ENCODE data around the gene ARL3.

Gene ARL3

GRCh38 chr10:102634686-102635085 lies 79.5 kb downstream of the ARL3 start:
- no peak for DNase-seq (ENCODE audit: low spot score)

- DNase-seq (ENCODE audit: low spot score) = no peak
Measured at GRCh38 chr10:102633848-102634247, 80.3 kb downstream of the ARL3 start.

- DNase-seq (ENCODE audit: low spot score) = no peak
Measured at GRCh38 chr10:102633287-102633686, 80.9 kb downstream of the ARL3 start.

DNA sequence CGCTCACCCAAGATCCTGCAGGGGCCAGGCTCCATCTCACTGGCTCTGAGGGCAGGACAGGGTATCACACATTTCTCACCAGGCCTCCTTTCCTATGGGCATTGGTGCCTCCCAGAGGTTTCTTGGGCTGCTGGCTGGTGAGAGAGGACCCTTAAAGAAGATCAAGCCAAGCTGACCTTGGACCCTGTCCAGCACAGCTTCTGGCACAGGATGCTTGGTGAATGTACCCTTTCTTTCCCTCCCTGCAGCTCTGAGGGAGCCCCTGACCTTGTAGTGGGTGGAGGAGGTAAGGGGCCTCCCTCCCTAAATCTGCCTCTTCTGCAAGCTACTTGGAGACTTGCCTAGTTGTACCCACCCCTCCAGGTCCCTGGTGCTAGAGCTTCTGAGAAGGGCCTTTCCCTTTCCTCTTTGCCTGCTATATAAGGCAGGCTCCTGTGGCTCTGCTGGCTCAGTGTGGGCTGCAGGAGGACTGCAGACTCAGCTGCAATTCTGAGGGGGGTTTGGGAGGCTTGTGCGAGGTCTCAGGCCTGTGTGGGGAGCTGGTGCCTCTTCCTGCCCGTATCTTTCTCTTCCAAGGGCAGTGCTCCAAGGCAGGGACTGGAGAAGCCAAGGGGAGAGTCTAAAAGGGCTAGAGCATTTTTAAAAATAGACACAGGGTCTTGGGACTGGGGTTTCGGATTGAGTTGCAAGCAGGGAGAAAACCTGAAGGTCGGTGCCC lies 81.6 kb downstream of the ARL3 start:
- no peak for DNase-seq (ENCODE audit: low spot score)

DNA sequence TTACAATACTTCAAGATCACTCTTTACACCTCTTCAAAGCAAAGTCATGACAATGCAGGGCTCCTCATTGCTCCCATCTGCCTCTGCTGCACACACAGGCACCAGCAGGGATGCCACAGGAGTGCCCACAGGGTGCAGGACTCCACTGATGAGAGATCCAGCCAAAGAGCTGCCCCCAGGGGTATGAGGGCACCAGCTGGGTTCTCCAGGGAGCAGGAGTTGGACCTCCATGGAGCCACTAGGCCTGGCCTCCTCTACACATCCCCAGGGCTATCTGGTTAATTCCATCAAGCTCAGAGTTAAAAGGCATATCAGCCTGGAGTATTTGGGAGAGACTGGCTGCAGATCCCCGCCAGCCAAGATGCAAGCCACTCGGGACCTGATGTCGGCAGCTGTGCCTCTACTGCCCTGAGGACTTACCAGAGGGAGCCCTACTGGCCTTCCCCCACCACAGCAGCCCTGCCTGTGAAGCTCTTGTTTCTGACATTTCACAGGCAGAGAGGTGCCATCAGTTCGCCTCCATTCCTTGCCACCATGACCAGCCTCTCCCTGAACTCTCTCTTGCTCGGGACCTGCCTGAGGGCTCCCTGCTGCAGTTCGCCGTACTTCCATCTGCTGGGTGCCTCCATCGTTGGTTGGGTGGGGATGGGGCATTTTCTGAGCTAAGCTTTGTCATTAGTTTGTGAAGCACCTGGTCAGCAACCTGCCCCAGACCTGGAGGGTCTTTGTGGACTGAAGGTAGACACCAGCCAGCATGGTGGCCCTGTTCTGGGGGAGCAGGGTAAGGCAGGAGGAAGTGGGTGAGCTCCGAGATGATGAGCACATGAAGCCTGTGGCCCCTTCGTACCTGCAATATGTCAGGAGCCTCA lies 82.4 kb downstream of the ARL3 start:
- DNase-seq (ENCODE audit: low spot score) = no peak

GRCh38 chr10:102630663-102631062 lies 83.5 kb downstream of the ARL3 start:
- no peak for DNase-seq (ENCODE audit: low spot score)

GRCh38 chr10:102629661-102630614 lies 84.3 kb downstream of the ARL3 start:
- no peak for DNase-seq (ENCODE audit: low spot score)

DNA sequence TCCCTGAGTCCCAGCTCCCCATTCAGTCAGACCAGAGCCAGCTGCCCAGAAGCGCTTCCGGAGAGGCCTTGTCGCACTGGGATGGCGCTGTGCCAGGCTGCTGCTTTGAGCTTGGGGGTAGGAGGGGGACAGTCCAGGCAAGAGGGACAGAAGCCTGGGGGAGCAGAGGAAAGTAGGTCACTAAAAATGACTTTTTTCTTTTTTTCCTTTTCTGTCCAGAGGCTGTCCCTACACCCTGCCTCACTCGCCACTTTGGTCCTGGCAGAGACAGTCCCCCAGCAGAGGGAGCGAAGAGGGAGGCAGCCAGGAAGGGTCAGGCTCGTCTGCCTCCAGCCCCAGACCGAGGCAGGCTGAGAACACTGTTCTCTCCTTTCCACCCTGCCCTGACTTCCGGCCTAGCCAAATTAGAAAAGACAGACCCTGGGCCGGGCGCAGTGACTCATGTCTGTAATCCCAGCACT lies 85.7 kb downstream of the ARL3 start:
- no peak for DNase-seq (ENCODE audit: low spot score)

DNA sequence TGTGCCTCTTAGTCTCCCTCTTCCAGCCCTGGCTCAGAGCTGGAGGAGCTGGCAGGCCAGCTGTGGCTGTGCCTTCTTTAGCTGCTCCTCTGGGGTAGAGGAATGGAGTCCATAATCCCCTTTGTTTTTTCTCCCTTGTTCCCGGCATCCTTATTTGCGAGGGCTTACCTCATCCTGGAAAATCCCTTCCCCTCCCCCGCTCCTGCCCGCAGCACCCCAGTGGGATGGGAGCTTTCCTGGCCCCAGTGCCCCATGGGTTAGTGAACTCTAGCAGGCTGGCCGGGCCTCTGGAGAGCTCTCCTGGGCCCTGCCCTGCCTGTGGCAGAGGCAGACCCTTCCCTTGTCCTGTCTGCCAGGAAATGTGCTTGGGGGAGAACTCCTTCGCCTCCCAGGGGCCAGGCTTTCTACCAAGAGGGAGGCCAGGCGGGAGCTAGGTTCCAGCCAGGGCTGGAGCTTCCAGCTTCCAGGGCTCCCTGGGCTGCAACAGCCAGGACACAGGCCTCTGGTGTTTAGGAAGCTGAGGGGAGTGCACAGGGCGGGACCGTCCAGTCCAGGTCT lies 86.4 kb downstream of the ARL3 start:
- DNase-seq (ENCODE audit: low spot score) = no peak

DNA sequence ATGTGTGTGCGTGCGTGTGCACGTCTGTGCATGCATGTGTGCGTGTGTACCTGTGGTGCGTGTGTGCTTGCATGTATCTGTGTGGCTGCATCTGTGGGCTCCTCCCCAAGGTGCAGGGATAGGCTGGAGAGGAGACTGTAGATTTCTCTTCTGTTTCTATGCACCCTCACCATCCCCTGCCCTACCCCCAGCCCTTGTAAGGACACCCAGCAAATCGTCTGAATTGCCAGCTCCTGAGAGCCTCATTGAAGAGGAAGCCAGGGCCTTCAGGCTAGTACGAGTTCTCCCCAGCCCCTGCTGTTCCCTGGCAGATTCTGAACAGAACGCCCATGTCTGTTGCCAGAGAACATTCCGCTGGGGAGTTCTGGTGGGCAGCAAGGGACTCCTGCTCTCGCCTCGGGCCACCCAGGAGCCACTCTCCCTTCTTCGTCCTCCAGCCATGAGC lies 86.9 kb downstream of the ARL3 start:
- DNase-seq (ENCODE audit: low spot score) = no peak

- DNase-seq (ENCODE audit: low spot score) = no peak
Measured at GRCh38 chr10:102626026-102626685, 88.0 kb downstream of the ARL3 start.

GRCh38 chr10:102624751-102625645 lies 89.2 kb downstream of the ARL3 start:
- no peak for DNase-seq (ENCODE audit: low spot score)

DNA sequence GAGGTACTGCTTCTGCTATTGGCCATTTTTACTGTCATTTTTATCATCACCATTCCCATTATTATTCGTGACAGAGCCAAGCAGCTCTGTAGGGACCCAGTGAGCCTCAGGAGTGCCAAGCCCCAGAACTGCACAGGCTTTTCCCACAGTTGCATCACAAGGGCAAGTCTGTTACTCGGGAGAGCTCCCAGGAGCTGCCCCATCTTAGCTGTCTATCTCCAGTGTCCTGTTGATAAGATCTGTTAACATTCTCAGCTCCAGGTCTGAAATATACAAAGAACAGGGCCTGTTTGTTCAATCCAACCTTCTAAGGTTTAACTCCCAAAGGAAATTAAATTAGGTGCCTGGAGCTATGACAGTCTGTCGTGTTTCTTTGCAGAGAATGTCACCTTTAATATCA lies 90.1 kb downstream of the ARL3 start:
- DNase-seq (ENCODE audit: low spot score) = no peak
